ENCODE measurements around the gene AP1B1. TPM values are rescaled to one million over a fixed set of nuclear protein-coding genes. Genes with fewer than 3 reads are reported as not detected.

AP1B1 gene
- total and polyA plus RNA-seq, 2 of the 13 experiments (the other 11 are each of a cell fraction or from before 2014, with no cell fraction given) = 26.6 to 29.7 TPM

- TF ChIP-seq HNF1A (IDR thresholded peaks at IDR 0.05; ENCODE audit: low read depth) = no peak
- TF ChIP-seq HNF1A (CRISPR knock-in tag; IDR thresholded peaks at IDR 0.05; ENCODE audit: borderline replicate concordance) = peak; percentile 27; the same call in 1 of the 2 replicates
- peak; percentile 68 for TF ChIP-seq UBTF (CRISPR knock-in tag; IDR thresholded peaks at IDR 0.05)
- TF ChIP-seq, protein P1, sequence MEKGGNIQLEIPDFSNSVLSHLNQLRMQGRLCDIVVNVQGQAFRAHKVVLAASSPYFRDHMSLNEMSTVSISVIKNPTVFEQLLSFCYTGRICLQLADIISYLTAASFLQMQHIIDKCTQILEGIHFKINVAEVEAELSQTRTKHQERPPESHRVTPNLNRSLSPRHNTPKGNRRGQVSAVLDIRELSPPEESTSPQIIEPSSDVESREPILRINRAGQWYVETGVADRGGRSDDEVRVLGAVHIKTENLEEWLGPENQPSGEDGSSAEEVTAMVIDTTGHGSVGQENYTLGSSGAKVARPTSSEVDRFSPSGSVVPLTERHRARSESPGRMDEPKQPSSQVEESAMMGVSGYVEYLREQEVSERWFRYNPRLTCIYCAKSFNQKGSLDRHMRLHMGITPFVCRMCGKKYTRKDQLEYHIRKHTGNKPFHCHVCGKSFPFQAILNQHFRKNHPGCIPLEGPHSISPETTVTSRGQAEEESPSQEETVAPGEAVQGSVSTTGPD (CRISPR knock-in tag; IDR thresholded peaks at IDR 0.05) = 0 out of 2 replicates have a peak, but pooled peaks have one; percentile 38
- TF ChIP-seq ZNF878 (CRISPR knock-in tag; IDR thresholded peaks at IDR 0.05) = 0 out of 2 replicates have a peak, but pooled peaks have one; percentile 43
- no peak for TF ChIP-seq SMARCC2 (IDR thresholded peaks at IDR 0.05)
- TF ChIP-seq, protein P2, sequence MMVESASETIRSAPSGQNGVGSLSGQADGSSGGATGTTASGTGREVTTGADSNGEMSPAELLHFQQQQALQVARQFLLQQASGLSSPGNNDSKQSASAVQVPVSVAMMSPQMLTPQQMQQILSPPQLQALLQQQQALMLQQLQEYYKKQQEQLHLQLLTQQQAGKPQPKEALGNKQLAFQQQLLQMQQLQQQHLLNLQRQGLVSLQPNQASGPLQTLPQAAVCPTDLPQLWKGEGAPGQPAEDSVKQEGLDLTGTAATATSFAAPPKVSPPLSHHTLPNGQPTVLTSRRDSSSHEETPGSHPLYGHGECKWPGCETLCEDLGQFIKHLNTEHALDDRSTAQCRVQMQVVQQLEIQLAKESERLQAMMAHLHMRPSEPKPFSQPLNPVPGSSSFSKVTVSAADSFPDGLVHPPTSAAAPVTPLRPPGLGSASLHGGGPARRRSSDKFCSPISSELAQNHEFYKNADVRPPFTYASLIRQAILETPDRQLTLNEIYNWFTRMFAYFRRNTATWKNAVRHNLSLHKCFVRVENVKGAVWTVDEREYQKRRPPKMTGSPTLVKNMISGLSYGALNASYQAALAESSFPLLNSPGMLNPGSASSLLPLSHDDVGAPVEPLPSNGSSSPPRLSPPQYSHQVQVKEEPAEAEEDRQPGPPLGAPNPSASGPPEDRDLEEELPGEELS (CRISPR knock-in tag; IDR thresholded peaks at IDR 0.05) = 0 out of 2 replicates have a peak, but pooled peaks have one; percentile 27
- 0 out of 2 replicates have a peak, but pooled peaks have one; percentile 14 for TF ChIP-seq ZFP37 (CRISPR knock-in tag; IDR thresholded peaks at IDR 0.05; ENCODE audit: borderline replicate concordance)
- TF ChIP-seq, protein P3, sequence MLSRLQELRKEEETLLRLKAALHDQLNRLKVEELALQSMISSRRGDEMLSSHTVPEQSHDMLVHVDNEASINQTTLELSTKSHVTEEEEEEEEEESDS (CRISPR knock-in tag; IDR thresholded peaks at IDR 0.05; ENCODE audit: borderline replicate concordance) = no peak
- TF ChIP-seq, protein P4, sequence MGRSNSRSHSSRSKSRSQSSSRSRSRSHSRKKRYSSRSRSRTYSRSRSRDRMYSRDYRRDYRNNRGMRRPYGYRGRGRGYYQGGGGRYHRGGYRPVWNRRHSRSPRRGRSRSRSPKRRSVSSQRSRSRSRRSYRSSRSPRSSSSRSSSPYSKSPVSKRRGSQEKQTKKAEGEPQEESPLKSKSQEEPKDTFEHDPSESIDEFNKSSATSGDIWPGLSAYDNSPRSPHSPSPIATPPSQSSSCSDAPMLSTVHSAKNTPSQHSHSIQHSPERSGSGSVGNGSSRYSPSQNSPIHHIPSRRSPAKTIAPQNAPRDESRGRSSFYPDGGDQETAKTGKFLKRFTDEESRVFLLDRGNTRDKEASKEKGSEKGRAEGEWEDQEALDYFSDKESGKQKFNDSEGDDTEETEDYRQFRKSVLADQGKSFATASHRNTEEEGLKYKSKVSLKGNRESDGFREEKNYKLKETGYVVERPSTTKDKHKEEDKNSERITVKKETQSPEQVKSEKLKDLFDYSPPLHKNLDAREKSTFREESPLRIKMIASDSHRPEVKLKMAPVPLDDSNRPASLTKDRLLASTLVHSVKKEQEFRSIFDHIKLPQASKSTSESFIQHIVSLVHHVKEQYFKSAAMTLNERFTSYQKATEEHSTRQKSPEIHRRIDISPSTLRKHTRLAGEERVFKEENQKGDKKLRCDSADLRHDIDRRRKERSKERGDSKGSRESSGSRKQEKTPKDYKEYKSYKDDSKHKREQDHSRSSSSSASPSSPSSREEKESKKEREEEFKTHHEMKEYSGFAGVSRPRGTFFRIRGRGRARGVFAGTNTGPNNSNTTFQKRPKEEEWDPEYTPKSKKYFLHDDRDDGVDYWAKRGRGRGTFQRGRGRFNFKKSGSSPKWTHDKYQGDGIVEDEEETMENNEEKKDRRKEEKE (IDR thresholded peaks at IDR 0.05) = no peak
- TF ChIP-seq IKZF4 (CRISPR knock-in tag; IDR thresholded peaks at IDR 0.05; ENCODE audit: borderline replicate concordance, low read depth, not compliant biosample characterization) = peak; percentile 45
- TF ChIP-seq RFX5 (IDR thresholded peaks at IDR 0.05; ENCODE audit: low read depth, low read length) = no peak
- no peak for TF ChIP-seq MYPOP (CRISPR knock-in tag; IDR thresholded peaks at IDR 0.05)
Observed at GRCh38 chr22:29306175-29306834, 82.1 kb downstream of the AP1B1 start, which contains the start of gene GAS2L1 (continued).

Data from HepG2 (cell line).